GM21367 (cell line): ENCODE measurements around the gene KHSRP.
"Not testable (repeated sequence)": the region's sequence is repeated elsewhere in the genome, so short reads cannot be mapped to it uniquely, and the experiment has no call there.

Source experiments
- ATAC-seq: cut with Tn5 transposase; IDR thresholded peaks from one replicate; pipeline ENCODE4 v1.9.1; 2021; ENCODE audit not compliant: unreplicated experiment

Gene KHSRP

GRCh38 chr19:6452223-6452614 is 27.6 kb upstream of the KHSRP start:
- no peak for ATAC-seq

- no peak for ATAC-seq
These were observed 27.1 kb upstream of the KHSRP start for GRCh38 chr19:6451583-6452222.

GRCh38 chr19:6450166-6450565 is 25.6 kb upstream of the KHSRP start:
- no peak for ATAC-seq

- ATAC-seq = no peak
These were observed 23.4 kb upstream of the KHSRP start for GRCh38 chr19:6448045-6448444.

GRCh38 chr19:6446452-6446851 is 21.8 kb upstream of the KHSRP start:
- no peak for ATAC-seq

GRCh38 chr19:6443986-6444385 is 19.4 kb upstream of the KHSRP start:
- no peak for ATAC-seq

GRCh38 chr19:6442087-6442688 is 17.6 kb upstream of the KHSRP start:
- ATAC-seq = no peak

- ATAC-seq = no peak
These were observed 16.3 kb upstream of the KHSRP start for GRCh38 chr19:6440905-6441304.

GRCh38 chr19:6439743-6440142 is 15.1 kb upstream of the KHSRP start:
- no peak for ATAC-seq

GRCh38 chr19:6433663-6434062 is 9.1 kb upstream of the KHSRP start, which contains the start of gene SLC25A41:
TSS of gene SLC25A41 (minus strand) at chr19:6433763. CDS start at chr19:6433693, 70 bp downstream.
- ATAC-seq = no peak

- ATAC-seq = no peak
These were observed 8.6 kb upstream of the KHSRP start for GRCh38 chr19:6433165-6433564.

- ATAC-seq = no peak
These were observed 7.3 kb upstream of the KHSRP start for GRCh38 chr19:6431891-6432290.

GRCh38 chr19:6429419-6430221 is 5.0 kb upstream of the KHSRP start:
- no peak for ATAC-seq

GRCh38 chr19:6428692-6429418 is 4.2 kb upstream of the KHSRP start:
- ATAC-seq = not testable (repeated sequence)

- no peak for ATAC-seq
These were observed 2.5 kb upstream of the KHSRP start for GRCh38 chr19:6427131-6427530.

GRCh38 chr19:6425732-6426620 is 1.4 kb upstream of the KHSRP start:
- ATAC-seq = no peak

- ATAC-seq = peak; percentile 73
These were observed 524 bp upstream of the KHSRP start for GRCh38 chr19:6424939-6425731.

GRCh38 chr19:6423499-6424194 is 964 bp downstream of the KHSRP start:
- no peak for ATAC-seq
